SKM-1 treated with dmso at 0.1 percent for 144 hours (cell line): ENCODE results near the gene ASTL.
"Not testable (repeated sequence)": the region's sequence is repeated elsewhere in the genome, so short reads cannot be mapped to it uniquely, and the experiment has no call there.

Experiments
- DNase-seq: peaks from one replicate; lab custom pipeline; 2025; ENCODE audit not compliant: unreplicated experiment; lab: John Stamatoyannopoulos, UW

Gene ASTL

DNA sequence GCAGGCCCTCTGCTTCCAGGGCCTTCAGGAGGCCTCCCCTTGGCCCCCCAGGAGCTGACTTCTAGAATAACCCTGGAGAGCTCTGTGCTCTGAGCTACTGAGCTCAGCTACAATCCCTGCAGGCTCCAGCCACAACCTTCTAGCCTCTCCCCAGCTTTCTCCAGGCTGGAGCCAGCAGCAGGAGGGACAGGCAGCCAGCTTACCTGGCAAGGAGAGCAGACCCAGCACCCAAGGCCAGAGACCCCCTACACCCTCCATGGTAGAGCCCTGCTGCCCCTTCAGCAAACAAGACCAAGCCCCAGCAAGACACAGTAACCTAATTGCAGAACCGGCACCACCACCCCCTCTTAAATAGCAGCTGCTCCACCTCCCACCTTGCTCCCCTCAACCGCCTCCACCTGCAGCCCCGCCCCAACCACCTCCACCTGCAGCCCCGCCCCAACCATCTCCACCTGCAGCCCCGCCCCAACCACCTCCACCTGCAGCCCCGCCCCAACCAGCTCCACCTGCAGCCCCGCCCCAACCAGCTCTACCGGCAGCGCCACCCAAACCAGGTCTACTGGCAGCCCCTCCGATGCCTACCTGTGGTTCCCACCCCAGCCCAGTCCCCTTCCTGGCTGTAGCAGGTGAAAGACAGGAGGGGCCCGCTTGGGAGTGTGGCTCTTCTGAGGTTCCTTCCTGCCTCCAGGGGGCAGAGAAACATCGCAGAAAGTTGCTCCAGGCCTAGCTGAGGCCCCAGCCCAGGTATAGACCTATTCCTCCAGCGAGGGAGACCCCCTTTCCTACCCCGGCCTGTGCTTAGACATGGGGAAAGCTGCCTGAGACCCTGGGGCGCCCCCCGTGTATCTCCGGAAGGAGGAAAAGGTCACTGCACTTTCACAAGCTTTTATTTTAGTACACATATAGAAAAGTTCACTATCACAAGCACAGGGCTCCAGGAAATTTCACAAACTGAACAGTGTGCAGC, at the start of gene ASTL:
ASTL (minus strand) TSS at position 324 of the 967 bp plus-strand sequence; CDS start at position 258, 66 bp downstream.
- peak; percentile 16 for DNase-seq

DNA sequence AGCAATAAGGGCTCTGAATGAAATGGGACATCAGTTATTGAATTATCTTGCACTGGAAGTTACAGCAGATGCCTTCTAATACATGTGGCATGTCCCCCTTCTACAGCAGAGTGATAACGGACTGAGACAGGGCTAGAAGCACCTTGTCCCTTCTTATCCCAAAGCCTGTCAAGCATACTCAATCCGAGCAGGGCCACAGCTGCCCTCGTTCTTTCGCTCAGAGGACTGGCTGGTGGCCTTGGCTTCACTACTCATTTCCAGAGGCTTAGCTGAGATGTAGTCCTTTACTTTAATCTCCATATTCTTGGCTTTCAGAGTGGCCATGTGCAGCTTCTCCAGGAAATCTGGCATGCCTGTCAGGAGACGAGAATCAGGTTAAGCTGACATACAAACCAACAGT, 48.3 kb upstream of the ASTL start:
- no peak for DNase-seq

DNA sequence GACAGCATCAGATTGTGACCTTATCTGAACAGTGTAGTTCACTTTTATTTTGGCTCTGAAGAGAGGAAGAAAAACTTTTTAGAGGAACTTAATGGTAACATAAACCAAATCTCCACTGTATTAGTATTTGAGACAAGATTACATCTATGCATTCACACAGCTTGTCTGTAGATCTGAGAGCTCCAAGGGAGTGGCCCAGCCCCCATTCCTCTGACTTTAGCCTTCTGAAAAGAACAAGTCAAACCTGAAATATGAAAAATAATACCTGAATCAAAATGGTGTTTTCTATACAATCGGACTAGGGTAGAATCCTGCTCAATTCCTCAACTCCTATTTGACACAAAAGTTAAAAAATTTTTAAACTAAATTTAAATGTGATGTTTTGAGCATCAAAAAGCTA, 47.2 kb upstream of the ASTL start:
- DNase-seq: no peak

DNA sequence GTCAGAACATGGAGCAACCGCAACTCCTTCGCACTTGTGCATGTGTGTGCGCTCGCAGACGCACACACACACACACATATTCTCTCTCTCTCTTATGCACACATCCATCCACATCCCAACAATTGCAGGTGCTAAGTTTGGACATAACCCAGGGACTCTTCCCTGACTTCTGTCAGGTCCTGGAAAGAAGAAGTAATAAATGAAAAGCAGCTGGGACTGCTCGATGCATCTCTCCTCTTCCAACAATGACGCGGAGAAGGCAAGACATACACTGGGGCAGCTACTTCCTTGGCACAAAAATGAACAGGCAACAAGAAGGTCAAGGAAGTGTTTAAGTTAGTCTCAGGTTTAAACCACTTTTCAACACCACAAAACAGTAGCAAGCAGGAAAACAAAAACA, 46.7 kb upstream of the ASTL start:
- no peak for DNase-seq

DNA sequence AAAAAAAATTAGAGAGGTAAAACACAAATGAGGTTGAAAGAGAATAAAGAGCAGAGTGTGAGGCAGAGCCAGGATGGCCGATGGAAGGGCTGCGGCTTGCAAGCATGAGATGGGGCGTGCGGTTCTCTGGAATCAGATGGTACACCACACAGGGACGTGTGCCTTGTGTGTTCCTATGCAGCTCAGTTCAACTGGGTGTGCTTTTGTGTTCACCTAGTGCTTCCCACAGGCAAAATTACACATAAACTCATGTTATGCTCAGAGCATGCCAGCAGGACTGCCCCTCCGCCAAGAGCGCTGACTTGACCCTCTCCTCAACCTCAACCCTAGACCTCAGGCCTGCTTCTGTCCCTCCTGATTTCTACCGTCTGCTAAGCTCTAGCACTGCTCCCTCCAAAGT, 45.9 kb upstream of the ASTL start:
- no peak for DNase-seq

DNA sequence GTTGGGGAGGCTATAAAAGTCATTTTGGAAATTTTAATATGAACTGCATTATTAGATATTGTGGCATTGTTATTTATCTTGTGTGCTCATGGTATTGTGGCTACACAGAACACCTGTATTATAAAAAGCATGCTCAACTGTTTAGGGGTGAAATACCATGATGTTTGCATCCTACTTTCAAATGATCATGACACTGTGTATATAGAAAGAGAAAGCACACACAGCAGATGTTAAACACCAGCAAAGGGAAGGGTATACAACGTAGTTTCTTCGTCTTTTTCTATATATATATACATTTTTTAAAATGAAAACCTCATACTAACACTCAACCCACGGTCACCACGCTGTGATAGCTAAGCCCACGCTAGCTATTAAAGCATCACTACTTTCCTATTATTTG, 43.2 kb upstream of the ASTL start:
- DNase-seq: no peak

DNA sequence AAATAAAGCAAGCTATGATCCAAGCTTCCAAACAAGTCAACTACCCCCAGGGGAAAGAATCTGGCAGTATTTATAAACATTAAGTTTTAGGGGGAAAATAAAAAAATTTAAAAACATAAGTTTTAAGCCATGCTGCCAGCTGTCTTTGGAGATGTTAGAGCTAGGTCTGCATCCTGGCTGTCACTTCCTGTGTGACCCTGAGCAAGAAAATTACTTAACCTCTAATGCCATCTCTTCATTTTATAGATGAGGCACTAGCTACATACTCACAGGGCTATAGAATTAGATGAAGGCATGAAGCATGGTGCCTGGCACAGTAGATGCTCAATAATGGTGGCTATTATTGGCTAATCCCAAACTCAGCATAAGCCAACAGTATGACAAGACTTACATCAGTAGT, 42.2 kb upstream of the ASTL start:
- no peak for DNase-seq

DNA sequence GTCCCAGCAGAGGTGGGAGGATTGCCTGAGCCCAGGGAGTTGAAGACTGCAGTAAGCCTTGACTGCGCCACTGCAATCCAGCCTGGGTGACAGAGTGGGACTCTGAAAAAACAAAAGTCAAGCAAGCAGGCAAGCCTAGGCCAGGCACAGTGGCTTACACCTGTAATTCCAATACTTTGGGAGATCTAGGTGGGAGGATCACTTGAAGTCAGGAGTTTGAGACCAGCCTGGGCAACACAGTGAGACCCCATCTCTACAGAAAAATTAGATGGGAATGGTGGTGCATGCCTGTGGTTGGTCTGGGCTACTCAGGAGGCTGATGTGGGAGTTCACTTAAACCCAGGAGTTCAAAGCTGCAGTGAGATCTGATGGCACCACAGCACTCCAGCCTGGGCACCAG, 41.7 kb upstream of the ASTL start:
- no peak for DNase-seq

DNA sequence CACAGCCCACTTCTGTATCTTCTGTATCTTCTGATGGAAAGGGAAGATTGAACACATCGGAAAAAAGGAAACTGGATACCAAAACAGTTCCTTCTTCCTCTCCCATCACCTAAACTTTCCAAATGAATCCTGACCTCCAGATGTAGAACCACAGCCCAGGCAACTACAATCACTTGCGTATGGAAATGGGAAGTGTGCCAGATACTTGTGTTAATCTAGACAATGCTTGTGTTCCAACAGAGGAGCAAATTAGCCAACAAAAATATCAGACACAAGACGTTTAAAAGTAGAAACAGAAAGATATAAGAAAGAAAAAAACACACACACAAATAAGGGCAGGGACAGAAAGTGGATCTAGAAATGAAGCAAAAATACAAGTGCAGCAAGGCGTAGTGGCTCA, 38.4 kb upstream of the ASTL start:
- DNase-seq: no peak

DNA sequence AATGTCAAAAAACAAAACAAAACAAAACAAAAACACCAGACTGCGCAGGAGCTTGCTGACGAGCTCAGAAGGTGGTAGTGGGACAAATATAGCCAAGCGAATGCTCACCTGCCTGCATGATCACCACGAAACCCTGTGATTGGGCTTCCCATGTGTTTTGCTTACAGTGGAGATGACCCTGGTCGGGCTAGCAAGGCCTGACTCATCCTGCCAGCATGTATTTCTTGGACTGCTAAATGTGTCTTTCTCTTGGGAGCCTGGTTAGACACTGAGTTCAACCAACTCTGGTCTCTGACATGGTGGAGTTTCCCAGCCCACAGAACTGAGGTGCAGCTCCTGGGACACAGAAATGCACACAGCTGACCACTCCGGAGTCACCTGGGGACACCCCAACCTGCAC, 37.6 kb upstream of the ASTL start:
- DNase-seq: no peak

DNA sequence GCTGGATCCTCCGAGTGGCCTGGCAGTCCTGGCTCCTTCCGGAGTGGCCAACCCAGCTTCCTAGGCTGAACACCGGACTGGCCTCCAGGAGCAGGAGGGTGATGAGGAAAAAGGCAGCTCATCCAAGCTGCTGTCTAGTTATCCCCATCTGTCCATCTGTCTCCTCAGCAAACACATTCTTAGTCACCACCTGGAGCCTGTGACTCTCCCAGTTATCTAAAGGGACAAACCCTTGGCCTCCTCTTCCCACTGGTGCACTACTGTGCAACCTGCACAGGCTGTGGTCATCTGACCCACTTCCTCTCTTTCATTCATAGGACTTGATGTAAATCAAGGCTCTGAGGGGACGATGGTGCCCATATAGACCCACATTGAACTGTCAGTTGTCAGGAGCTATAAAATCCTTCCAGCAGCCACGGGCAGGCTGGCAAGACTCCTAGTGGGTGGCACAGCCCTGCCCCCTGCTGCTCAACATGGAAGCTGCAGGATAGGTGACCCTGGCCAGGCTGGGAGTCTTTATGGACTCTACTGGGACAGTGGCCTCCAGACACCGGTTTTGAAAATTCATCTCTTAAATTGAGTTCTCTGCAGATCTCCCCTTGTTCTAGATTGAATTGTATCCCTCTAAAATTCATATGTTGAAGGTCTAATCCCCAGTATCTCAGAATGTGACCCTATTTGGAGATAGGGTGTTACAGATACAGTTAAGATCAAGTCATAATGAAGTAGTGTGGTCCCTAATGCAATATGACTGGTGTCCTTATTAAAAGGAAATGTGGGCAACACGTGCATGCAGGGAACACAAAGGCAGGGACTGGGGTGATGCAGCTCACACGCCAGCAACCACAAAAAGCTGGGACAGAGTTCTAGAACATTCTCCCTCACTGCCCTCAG, 36.2 kb upstream of the ASTL start:
- DNase-seq: peak; percentile 21

DNA sequence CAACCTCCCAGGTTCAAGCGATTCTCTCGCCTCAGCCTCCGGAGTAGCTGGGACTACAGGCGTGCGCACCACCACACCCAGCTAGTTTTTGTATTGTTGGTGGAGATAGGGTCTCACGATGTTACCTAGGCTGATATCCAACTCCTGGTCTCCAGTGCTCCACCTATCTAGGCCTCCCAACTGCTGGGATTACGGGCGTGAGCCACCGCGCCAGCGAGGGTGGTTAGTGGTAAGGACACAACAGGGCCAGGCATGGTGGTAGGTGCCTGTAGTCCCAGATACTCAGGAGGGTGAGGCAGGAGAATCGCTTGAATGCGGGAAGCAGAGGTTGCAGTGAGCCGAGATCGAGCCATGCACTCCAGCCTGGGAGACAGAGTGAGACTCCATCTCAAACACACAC, 33.5 kb upstream of the ASTL start:
- no peak for DNase-seq

DNA sequence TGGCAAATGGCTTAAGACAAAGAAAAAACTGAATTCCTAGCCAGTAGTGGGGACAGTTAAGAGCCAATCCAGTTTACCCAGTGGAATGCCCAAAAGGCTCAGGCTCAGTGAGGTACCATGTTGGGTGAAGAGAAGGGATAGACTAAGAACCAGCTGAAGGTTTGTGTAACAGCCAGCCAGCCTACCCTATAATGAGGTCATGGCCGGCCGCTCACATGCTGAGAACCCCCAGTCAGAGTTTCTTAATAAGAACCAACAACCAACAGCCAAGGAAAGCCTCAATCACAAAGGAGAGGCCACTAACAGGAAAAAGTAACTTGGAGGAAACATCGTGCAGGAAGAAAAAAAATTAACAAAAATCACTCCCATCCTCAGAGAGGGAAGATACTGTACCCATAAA, 32.3 kb upstream of the ASTL start:
- DNase-seq: no peak

DNA sequence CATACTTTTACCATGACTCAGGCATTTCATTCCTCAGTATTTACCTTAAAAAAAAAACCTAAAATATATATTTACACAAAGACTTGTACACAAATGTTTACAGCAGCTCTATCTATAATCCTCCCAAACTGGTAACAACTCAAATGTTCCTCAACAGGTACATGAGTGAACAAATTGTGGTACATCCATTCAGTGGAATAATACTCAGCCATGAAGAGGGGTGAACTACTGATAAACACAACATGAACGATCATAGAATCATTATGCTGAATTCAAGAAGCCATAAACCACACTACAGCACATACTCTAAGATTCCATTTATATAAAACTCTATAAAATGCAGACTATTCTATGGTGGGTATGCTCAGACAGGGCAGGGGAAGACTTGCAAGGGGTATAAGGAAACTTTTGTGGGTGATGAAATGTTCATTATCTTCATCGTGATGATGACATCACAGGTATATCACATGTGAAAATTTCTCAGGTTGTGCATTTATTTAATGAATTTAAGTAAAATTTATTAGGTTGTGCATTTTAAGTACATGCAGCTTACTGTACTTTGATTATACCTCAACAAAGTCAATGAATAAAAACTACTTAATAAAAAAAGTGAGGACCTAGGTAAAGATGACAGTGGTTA, 31.7 kb upstream of the ASTL start:
- DNase-seq: no peak

DNA sequence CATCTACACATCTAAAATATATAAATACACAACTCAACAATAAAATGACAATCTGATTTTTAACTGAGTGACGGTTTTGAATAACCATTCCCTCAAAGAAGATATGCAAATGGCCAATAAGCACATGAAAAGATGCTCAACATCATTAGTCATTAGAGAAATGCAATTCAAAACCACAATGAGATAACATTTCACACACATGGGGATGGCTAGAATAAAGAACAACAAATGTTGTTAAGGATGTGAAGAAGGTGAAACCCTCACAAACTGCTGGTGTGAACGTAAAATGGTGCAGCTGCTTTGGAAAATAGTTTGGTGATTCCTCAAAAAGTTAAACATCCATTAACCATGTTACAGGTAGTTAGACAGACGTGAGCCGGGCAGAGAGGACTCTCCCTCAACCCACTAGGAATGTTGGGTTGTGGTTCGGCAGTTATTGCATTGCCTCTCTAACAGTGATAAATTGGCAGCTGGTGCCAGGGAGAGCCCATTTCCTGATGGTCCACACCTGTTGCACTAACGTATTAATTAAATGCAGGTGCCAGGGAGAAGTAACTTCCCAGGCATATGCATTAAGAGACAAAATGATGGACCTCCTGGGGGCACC, 29.2 kb upstream of the ASTL start:
- DNase-seq: no peak

DNA sequence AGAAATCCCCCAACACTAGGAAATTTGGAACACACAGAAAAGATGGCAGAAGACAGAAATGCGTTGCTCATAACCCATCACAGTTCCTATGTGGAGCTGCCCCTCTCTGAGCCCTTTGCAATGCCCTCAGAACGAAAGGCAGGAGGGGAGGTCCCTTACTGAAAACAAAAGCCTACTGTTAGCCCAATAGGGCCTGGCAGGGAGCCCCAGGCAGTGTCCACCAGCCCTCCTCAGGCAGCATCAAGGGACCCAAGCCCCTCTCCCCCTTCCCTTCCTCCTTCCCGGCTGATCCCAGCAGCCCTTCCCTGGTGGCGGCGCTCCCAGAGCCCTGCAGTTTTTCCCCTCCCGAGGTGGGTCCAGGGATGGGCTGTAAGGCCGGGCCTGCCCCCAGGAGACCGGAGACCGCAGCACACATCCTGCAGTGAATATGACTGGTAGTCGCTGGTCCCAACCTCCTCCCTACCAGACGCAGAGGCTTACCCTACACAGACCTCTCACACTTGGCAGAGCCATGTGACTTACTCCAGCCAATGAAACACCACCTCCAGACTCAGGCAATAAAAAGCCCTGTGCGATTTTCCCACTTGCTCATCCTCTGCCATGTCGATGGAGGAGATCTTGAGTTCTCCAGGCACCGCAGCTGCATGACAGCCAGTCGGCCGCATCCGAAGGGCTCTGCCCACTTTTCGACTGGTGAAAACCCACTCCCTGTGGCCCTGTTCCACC, 26.3 kb upstream of the ASTL start:
- no peak for DNase-seq

DNA sequence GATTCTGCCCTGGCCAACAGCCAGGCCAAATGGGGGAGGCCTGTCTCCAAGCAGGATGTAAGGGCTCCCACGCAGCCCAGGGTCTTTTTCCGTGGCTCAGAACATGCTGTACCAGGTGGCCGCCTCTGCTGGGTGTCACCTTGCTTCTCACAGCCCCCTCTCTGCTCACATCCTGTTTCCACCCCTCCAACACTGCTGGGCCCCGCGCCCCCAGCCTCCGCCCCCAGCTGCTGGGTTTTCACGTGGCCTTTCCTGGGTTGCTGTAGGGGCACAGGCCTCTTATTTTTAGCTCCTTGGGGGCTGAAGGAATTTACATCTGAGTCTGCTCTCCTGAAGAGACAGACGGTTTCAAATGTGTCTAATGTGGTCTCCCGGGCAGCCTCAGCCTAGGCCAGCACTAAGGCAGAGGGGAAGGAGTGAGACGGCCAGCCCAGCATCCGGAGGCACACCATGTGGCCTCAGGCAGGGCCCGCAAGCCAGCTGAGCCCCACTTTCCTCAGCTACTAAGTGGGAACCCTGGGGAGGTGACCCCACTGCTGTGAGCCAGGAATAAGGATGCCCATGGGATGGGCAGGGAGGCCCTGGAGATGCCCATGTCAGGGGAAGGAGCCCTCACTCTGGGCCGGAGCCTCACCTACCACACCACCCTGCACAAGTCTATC, 25.6 kb upstream of the ASTL start:
- DNase-seq: no peak

DNA sequence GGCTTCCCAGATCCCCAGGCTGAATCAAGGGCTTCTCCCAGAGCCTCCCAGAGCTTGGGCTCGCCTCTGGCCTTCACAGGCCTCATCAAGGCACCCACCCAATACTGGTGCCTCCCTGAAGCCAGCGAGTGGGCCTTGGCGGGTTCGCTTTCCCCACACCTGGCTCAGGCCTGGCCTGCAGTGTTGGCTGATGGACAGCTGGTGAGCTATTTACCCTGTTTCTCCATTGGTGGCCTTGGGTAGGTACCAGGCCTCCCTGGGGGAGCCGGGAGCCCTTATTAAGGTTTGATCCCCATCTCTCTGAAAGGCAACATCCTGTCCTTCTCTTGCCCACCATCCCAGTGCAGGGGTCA, 25.1 kb upstream of the ASTL start:
- no peak for DNase-seq

DNA sequence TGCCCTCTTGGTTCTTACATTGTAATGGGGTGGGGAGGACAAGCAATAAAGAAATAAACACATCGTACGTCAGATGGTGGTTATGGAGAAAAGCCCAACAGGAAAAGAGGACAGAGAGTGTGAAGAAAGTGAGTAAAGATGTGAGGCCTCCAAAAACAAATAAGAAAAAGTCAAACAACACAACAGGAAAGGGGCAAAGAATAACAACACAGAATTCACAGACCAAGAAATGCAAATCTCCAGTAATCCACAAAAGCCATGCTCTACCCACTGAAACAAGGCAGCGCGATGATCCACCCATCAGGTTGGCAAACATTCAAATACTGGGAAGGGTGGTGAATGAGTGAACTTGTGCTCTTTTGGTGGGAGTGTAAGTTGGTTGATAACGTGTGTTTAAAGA, 23.6 kb upstream of the ASTL start:
- DNase-seq: no peak

DNA sequence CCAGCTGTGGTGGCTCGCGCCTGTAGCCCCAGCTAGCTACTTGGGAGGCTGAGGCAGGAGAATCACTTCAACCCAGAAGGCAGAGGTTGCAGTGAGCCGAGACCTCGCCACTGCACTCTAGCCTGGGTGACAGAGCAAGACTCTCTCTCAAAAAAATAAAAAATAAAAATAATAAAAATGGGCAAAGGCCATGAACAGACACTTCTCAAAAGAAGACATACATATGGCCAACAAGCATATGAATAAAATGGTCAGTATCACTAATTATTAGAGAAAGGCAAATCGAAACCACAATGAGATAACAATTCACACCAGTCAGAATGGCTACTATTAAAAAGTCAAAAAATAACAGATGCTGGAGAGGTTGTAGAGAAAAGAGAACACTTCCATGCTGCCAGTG, 22.1 kb upstream of the ASTL start:
- not testable (repeated sequence) for DNase-seq
